H1 (cell line): Measurements from ENCODE around the gene DVL2. TPM values are rescaled to one million over a fixed set of nuclear protein-coding genes. Genes with fewer than 3 reads are reported as not detected.

Experiments used
- CTCF ChIA-PET: fragments of 300-600 bp; sonication (Branson Sonifier 250); formaldehyde crosslinking; loops from one replicate; lab custom pipeline; 2021; ENCODE audit not compliant: partially characterized antibody; lab: Charles Lee
- POLR2A ChIA-PET: fragments of 300-600 bp; sonication (Branson Sonifier 250); formaldehyde crosslinking; loops from one replicate; lab custom pipeline; 2021; ENCODE audit warnings: inconsistent platforms; ENCODE audit not compliant: partially characterized antibody; lab: Charles Lee
- DNase-seq, 2 experiments: peaks; one replicate each; pipeline versions ENCODE4 v3.0.0 to v3.0.0-alpha.2; 2010 to 2022; ENCODE audit warnings: low spot score in 2 of 2, low read depth in 1 of 2, mixed read lengths in 1 of 2
- FAIRE-seq: peaks from 2 replicates; lab custom pipeline; 2011; peaks lifted over from hg19 to GRCh38; lab: Jason Lieb, UNC
- H2AFZ ChIP-seq: 2 replicates; pipeline ENCODE4 v1.8.1; 2012; ENCODE audit warnings: low read length, inconsistent platforms
- H2AK5ac ChIP-seq: 2 replicates; pipeline ENCODE4 v1.6.1; 2013; ENCODE audit warnings: low read depth, low read length
- H2BK120ac ChIP-seq: replicated peaks from 2 replicates; pipeline ENCODE3; 2013; ENCODE audit warnings: low read depth, low read length, inconsistent platforms
- H2BK12ac ChIP-seq: 2 replicates; pipeline ENCODE4 v1.6.1; 2013; ENCODE audit warnings: low read depth, low read length
- H2BK15ac ChIP-seq: 2 replicates; pipeline ENCODE4 v1.6.1; 2013; ENCODE audit warnings: low read length
- H2BK20ac ChIP-seq: 2 replicates; pipeline ENCODE4 v1.6.1; 2013; ENCODE audit warnings: low read length
- H2BK5ac ChIP-seq: 2 replicates; pipeline ENCODE4 v1.6.1; 2013; ENCODE audit warnings: low read depth, low read length
- H3K14ac ChIP-seq: 2 replicates; pipeline ENCODE4 v1.6.1; 2013; ENCODE audit warnings: inconsistent platforms; ENCODE audit not compliant: insufficient read length
- H3K18ac ChIP-seq: 2 replicates; pipeline ENCODE4 v1.6.1; 2013; ENCODE audit warnings: low read length; ENCODE audit errors: extremely low read depth
- H3K23ac ChIP-seq: 2 replicates; pipeline ENCODE4 v1.6.1; 2013; ENCODE audit warnings: inconsistent platforms; ENCODE audit not compliant: insufficient read length
- H3K23me2 ChIP-seq: 2 replicates; pipeline ENCODE4 v1.6.1; 2013; ENCODE audit warnings: low read depth, low read length
- H3K27ac ChIP-seq: 2 replicates; pipeline ENCODE4 v1.6.1; 2011; ENCODE audit warnings: low read depth, low read length, inconsistent platforms
- H3K27me3 ChIP-seq, 4 experiments: replicated peaks in 1 of 4; 1 replicate in 1 of 4; 2 replicates in 3 of 4; pipeline versions ENCODE4 v1.6.1 to v1.8.1; 2011 to 2013; ENCODE audit warnings: low read length in 3 of 4, mild to moderate bottlenecking in 3 of 4, inconsistent platforms in 2 of 4, mixed read lengths in 2 of 4, moderate library complexity in 1 of 4; ENCODE audit not compliant: control insufficient read depth in 3 of 4, insufficient read depth in 3 of 4; ENCODE audit errors: extremely low read depth in 1 of 4
- H3K36me3 ChIP-seq, 4 experiments: 2 replicates each; pipeline versions ENCODE4 v1.6.1 to v1.8.1; 2011 to 2013; ENCODE audit warnings: mild to moderate bottlenecking in 4 of 4, low read length in 3 of 4, moderate library complexity in 2 of 4, control low read depth in 1 of 4, inconsistent platforms in 1 of 4; ENCODE audit not compliant: insufficient read depth in 4 of 4, control insufficient read depth in 2 of 4
- H3K4ac ChIP-seq: replicated peaks from 2 replicates; pipeline ENCODE3; 2013; ENCODE audit warnings: low read length, low read depth, mixed read lengths, inconsistent platforms; ENCODE audit not compliant: insufficient read length
- H3K4me1 ChIP-seq, 4 experiments: replicated peaks in 1 of 4; 1 replicate in 1 of 4; 2 replicates in 3 of 4; pipeline versions ENCODE4 v1.6.1 to v1.8.1; 2011 to 2013; ENCODE audit warnings: low read length in 3 of 4, inconsistent platforms in 2 of 4, mixed read lengths in 1 of 4; ENCODE audit not compliant: insufficient read depth in 4 of 4, control insufficient read depth in 3 of 4
- H3K4me2 ChIP-seq, 2 experiments: 2 replicates each; pipeline versions ENCODE4 v1.6.1 to v1.8.1; 2011 to 2013; ENCODE audit warnings: low read depth in 2 of 2, low read length in 2 of 2, control low read depth in 1 of 2, inconsistent platforms in 1 of 2, mild to moderate bottlenecking in 1 of 2; ENCODE audit not compliant: insufficient read depth in 1 of 2
- H3K4me3 ChIP-seq, 4 experiments: fragments of 200-600, 300-600 bp in 1 of 4; sonication (generic), shearing (Covaris generic), sonication (Bioruptor Twin) in 1 of 4; 2 replicates each; pipeline versions ENCODE4 v1.5.1 to v1.8.1; 2011 to 2016; ENCODE audit warnings: low read length in 4 of 4, low read depth in 3 of 4, control low read depth in 2 of 4, inconsistent platforms in 2 of 4, mild to moderate bottlenecking in 2 of 4, mixed read lengths in 1 of 4, moderate library complexity in 1 of 4; ENCODE audit not compliant: insufficient read depth in 2 of 4; ENCODE audit errors: extremely low read depth in 1 of 4
- H3K56ac ChIP-seq: replicated peaks from 2 replicates; pipeline ENCODE3; 2013; ENCODE audit warnings: low read depth, mild to moderate bottlenecking, mixed read lengths, low read length, inconsistent platforms; ENCODE audit not compliant: insufficient read length
- H3K79me1 ChIP-seq: 2 replicates; pipeline ENCODE4 v1.6.1; 2013; ENCODE audit warnings: low read depth, low read length, control low read depth
- H3K79me2 ChIP-seq, 2 experiments: 2 replicates each; pipeline versions ENCODE4 v1.6.1 to v1.8.1; 2012 to 2013; ENCODE audit warnings: low read length in 2 of 2, mild to moderate bottlenecking in 2 of 2, inconsistent platforms in 1 of 2; ENCODE audit not compliant: insufficient read depth in 2 of 2, control insufficient read depth in 1 of 2
- H3K9ac ChIP-seq, 4 experiments: replicated peaks in 1 of 4; 1 replicate in 1 of 4; 2 replicates in 3 of 4; pipeline versions ENCODE4 v1.6.1 to v1.8.1; 2011 to 2013; ENCODE audit warnings: low read depth in 3 of 4, low read length in 3 of 4, control low read depth in 2 of 4, mild to moderate bottlenecking in 2 of 4, moderate library complexity in 2 of 4, inconsistent platforms in 1 of 4; ENCODE audit errors: extremely low read depth in 1 of 4
- H3K9me3 ChIP-seq, 2 experiments: 2 replicates each; pipeline versions ENCODE4 v1.6.1 to v1.8.1; 2012 to 2013; ENCODE audit warnings: mild to moderate bottlenecking in 2 of 2, moderate library complexity in 2 of 2, control low read depth in 1 of 2, inconsistent platforms in 1 of 2, low read depth in 1 of 2, low read length in 1 of 2, mixed read lengths in 1 of 2; ENCODE audit not compliant: insufficient read depth in 2 of 2
- H4K20me1 ChIP-seq, 2 experiments: replicated peaks in 1 of 2; 2 replicates each; pipeline versions ENCODE3 to v1.8.1; 2011 to 2013; ENCODE audit warnings: inconsistent platforms in 2 of 2, low read length in 2 of 2, mild to moderate bottlenecking in 1 of 2; ENCODE audit not compliant: insufficient read depth in 2 of 2, control insufficient read depth in 1 of 2
- H4K5ac ChIP-seq: 2 replicates; pipeline ENCODE4 v1.6.1; 2013; ENCODE audit warnings: low read length, low read depth, mixed read lengths, inconsistent platforms; ENCODE audit not compliant: insufficient read length
- H4K8ac ChIP-seq: 2 replicates; pipeline ENCODE4 v1.8.0; 2013; ENCODE audit warnings: mild to moderate bottlenecking, moderate library complexity, low read length, inconsistent platforms; ENCODE audit not compliant: insufficient read depth; ENCODE audit errors: extremely low read depth
- H4K91ac ChIP-seq: replicated peaks from 2 replicates; pipeline ENCODE3; 2013; ENCODE audit warnings: low read length, mixed read lengths, inconsistent platforms; ENCODE audit not compliant: insufficient read length
- EGR1 ChIP-seq: IDR thresholded peaks from 2 replicates; pipeline ENCODE4 v1.6.1; 2011; ENCODE audit warnings: low read depth, low read length, borderline replicate concordance
- POLR2A ChIP-seq, 2 experiments: IDR thresholded peaks; 1 replicate in 1 of 2; 2 replicates in 1 of 2; pipeline ENCODE4 v1.6.1; 2011; ENCODE audit warnings: low read depth in 2 of 2, low read length in 2 of 2, mild to moderate bottlenecking in 2 of 2; ENCODE audit errors: control extremely low read depth in 1 of 2
- WGBS, 2 experiments: shearing (Covaris generic) in 1 of 2; methylation state at CpG; one replicate each; pipeline versions ENCODE4 v1.1.6 to v1.1.7; 2013 to 2015; ENCODE audit warnings: low lambda C conversion rate in 2 of 2, mixed read lengths in 2 of 2, inconsistent platforms in 1 of 2, low coverage in 1 of 2, missing lambda C conversion rate in 1 of 2; ENCODE audit not compliant: insufficient replicate concordance in 2 of 2, insufficient coverage in 1 of 2, insufficient read length in 1 of 2; ENCODE audit errors: extremely low coverage in 1 of 2, missing lambda C conversion rate in 1 of 2; 5-methylcytosine and 5-hydroxymethylcytosine counted together
- polyA plus RNA-seq, 7 experiments: library from polyadenylated mRNA; depleted of rRNA in 3 of 7; stranded (reverse) in 5 of 7; unstranded in 2 of 7; fragments of >200 nt in 5 of 7; fragments of 200-250 nt in 2 of 7; gene quantifications; 1 replicate in 5 of 7; 2 replicates in 1 of 7; 4 replicates in 1 of 7; pipeline versions ENCODE4 v1.2.1 to v1.2.3, GENCODE V29; 2011 to 2013; ENCODE audit warnings: missing spikeins in 2 of 7, mixed read lengths in 2 of 7
- total RNA-seq: library from RNA; stranded (reverse); fragmentation: NEBNext Ultra II Directional; extraction: Animal tissue kit (Norgen Biotek cat#: 25700); gene quantifications from 2 replicates; pipeline ENCODE4 v1.2.1, GENCODE V29; 2021

Gene DVL2
- total and polyA plus RNA-seq, 2 of the 8 experiments (the other 6 are each of a cell fraction or from before 2014, with no cell fraction given), result 19.0 to 59.6 TPM

- Histone ChIP-seq H4K8ac (no peak overlapping the region), H3K27ac (no peak overlapping the region), H3K27me3 (no peaks in the 10 kb centered on the region), H3K23ac (no peak overlapping the region), H3K4ac (no peak overlapping the region), H4K20me1 (peaks cover 14 to 34% of the 10 kb centered on the region in 2 experiments), H3K56ac (no peak overlapping the region), H2BK15ac (no peak overlapping the region), H3K4me2 (no peak overlapping the region), H3K79me2 (no peaks in the 10 kb centered on the region), H3K79me1 (no peaks in the 10 kb centered on the region), H2BK120ac (no peak overlapping the region), H3K14ac (no peak overlapping the region), H3K4me1 (peaks cover 3 to 16% (median 11%) of the 10 kb centered on the region in 4 experiments; a peak in 6 of 7 replicates), H3K4me3 (no peak overlapping the region), H2BK5ac (no peak overlapping the region), H3K9ac (no peak overlapping the region), H4K5ac (no peak overlapping the region), H3K23me2 (peaks cover 5% of the 10 kb centered on the region; the same call in 1 of the 2 replicates), H3K9me3 (no peaks in the 10 kb centered on the region), H2AFZ (no peak overlapping the region), H3K18ac (no peak overlapping the region), H2BK20ac (no peak overlapping the region), H3K36me3 (peaks cover 19 to 56% (median 46%) of the 10 kb centered on the region in 4 experiments), H2AK5ac (no peak overlapping the region), H2BK12ac (no peak overlapping the region), H4K91ac (no peak overlapping the region)
- 85% methylated on average over 7 of the region's 7 CpGs; no CpG with 5 or more reads in 1 of the 2 experiments for WGBS, 2 experiments
- ChIA-PET CTCF (interaction anchor here (1.6 kb wide), 1 partner anchor 60 kb away, joined by 4 read pairs; no protein-coding TSS in a partner anchor), POLR2A (interaction anchor here (2.2 to 10.7 kb wide), 5 partner anchors 9 to 91 kb away, joined by 6 to 386 read pairs (median 29); partner anchors contain the start of genes CLDN7, CTDNEP1, DVL2 and ELP5)
- TF ChIP-seq EGR1 (no peak), POLR2A (IDR thresholded peaks at IDR 0.05; ENCODE audit: control extremely low read depth in 1 of 2, low read depth in 2 of 2, low read length in 2 of 2) (peak in 1 of 2 experiments; percentile 53; a peak in 2 of 3 replicates)
- no peak for FAIRE-seq
- DNase-seq, result no peak
Measured at GRCh38 chr17:7222972-7223292, 11.4 kb downstream of the DVL2 start.
